SK-N-SH (cell line): ENCODE results near the gene PALLD. TPM values are rescaled to one million over a fixed set of nuclear protein-coding genes. Genes with fewer than 3 reads are reported as not detected.

ENCODE experiments used
- CTCF ChIA-PET: fragments of 300-600, 350-600 bp; formaldehyde crosslinking; extraction: SDS; loops from one replicate; lab custom pipeline; 2021; lab: Yijun Ruan, JAX
- POLR2A ChIA-PET: fragments of 350-600 bp; sonication (Branson Sonifier 250); formaldehyde crosslinking; extraction: SDS; loops from one replicate; lab custom pipeline; 2020; ENCODE audit warnings: antibody characterized with exemption, inconsistent platforms; lab: Yijun Ruan, JAX
- DNase-seq: peaks from one replicate; pipeline ENCODE4 v3.0.0; 2012
- H2AFZ ChIP-seq: fragments of 200-600 bp; sonication (generic); 2 replicates; pipeline ENCODE4 v1.8.1; 2016; ENCODE audit warnings: antibody characterized with exemption, mild to moderate bottlenecking, low read depth
- H3F3A ChIP-seq: fragments of 200-600 bp; sonication (generic); replicated peaks from 2 replicates; pipeline ENCODE3; 2016; ENCODE audit warnings: antibody characterized with exemption, mild to moderate bottlenecking; ENCODE audit not compliant: insufficient read depth
- H3K27ac ChIP-seq, 2 experiments: fragments of 200-500 bp in 1 of 2; fragments of 200-600 bp in 1 of 2; sonication (Bioruptor generic) in 1 of 2; sonication (generic), shearing (Covaris generic) in 1 of 2; 2 replicates each; pipeline versions ENCODE4 v1.5.1 to v1.6.1; 2014 to 2016; ENCODE audit warnings: low read depth in 2 of 2, inconsistent platforms in 1 of 2, low read length in 1 of 2, mild to moderate bottlenecking in 1 of 2, mixed read lengths in 1 of 2
- H3K27me3 ChIP-seq: fragments of 200-600 bp; sonication (generic), shearing (Covaris generic); 2 replicates; pipeline ENCODE4 v1.6.1; 2016; ENCODE audit warnings: mixed run types; ENCODE audit not compliant: insufficient read depth
- H3K36me3 ChIP-seq, 2 experiments: fragments of 200-500 bp in 1 of 2; fragments of 200-600 bp in 1 of 2; sonication (Bioruptor generic) in 1 of 2; sonication (generic) in 1 of 2; replicated peaks in 1 of 2; 2 replicates each; pipeline versions ENCODE3 to v1.5.1; 2014 to 2016; ENCODE audit warnings: low read length in 1 of 2, mild to moderate bottlenecking in 1 of 2; ENCODE audit not compliant: insufficient read depth in 2 of 2, control insufficient read depth in 1 of 2
- H3K4me1 ChIP-seq, 2 experiments: fragments of 200-500 bp in 1 of 2; fragments of 200-600 bp in 1 of 2; sonication (Bioruptor generic) in 1 of 2; sonication (generic), shearing (Covaris generic) in 1 of 2; 2 replicates each; pipeline versions ENCODE4 v1.5.1 to v1.6.1; 2014 to 2016; ENCODE audit warnings: low read depth in 1 of 2, low read length in 1 of 2, mixed run types in 1 of 2; ENCODE audit not compliant: insufficient read depth in 2 of 2, control insufficient read depth in 1 of 2
- H3K4me2 ChIP-seq: fragments of 200-600 bp; sonication (generic), shearing (Covaris generic); 2 replicates; pipeline ENCODE4 v1.6.1; 2017; ENCODE audit warnings: mixed run types
- H3K4me3 ChIP-seq, 2 experiments: fragments of 200-500 bp in 1 of 2; fragments of 200-600 bp in 1 of 2; sonication (Bioruptor generic) in 1 of 2; sonication (generic), shearing (Covaris generic) in 1 of 2; 2 replicates each; pipeline versions ENCODE4 v1.5.1 to v1.8.1; 2014 to 2016; ENCODE audit warnings: low read depth in 2 of 2, inconsistent platforms in 1 of 2, low read length in 1 of 2, mild to moderate bottlenecking in 1 of 2, mixed read lengths in 1 of 2, moderate library complexity in 1 of 2
- H3K79me2 ChIP-seq: fragments of 200-600 bp; sonication (generic); 2 replicates; pipeline ENCODE4 v1.8.1; 2017; ENCODE audit warnings: mild to moderate bottlenecking; ENCODE audit not compliant: insufficient read depth
- H3K9ac ChIP-seq: fragments of 200-600 bp; sonication (generic); 2 replicates; pipeline ENCODE4 v1.6.1; 2017; ENCODE audit warnings: mixed run types
- H3K9me2 ChIP-seq: fragments of 200-600 bp; sonication (generic); 2 replicates; pipeline ENCODE4 v1.6.1; 2017; ENCODE audit warnings: mixed run types
- H3K9me3 ChIP-seq: fragments of 200-600 bp; sonication (generic); 2 replicates; pipeline ENCODE4 v1.6.1; 2017; ENCODE audit warnings: mixed run types, mild to moderate bottlenecking, moderate library complexity
- H4K20me1 ChIP-seq: fragments of 200-600 bp; sonication (generic); 2 replicates; pipeline ENCODE4 v1.6.1; 2017; ENCODE audit warnings: mild to moderate bottlenecking, mixed run types; ENCODE audit not compliant: insufficient read depth
- CTCF ChIP-seq: fragments of 200-600 bp; sonication (generic); IDR thresholded peaks from 2 replicates; pipeline ENCODE4 v1.6.1; 2017; ENCODE audit warnings: antibody characterized with exemption, mild to moderate bottlenecking, moderate library complexity
- ELF1 ChIP-seq: IDR thresholded peaks from 2 replicates; pipeline ENCODE4 v1.4.0; 2012
- EP300 ChIP-seq, 2 experiments: IDR thresholded peaks; 2 replicates each; pipeline versions ENCODE4 v1.4.0 to v1.6.1; 2012; ENCODE audit warnings: borderline replicate concordance in 1 of 2, low read depth in 1 of 2, low read length in 1 of 2
- FOXJ3 ChIP-seq: sonication (generic); formaldehyde crosslinking; IDR thresholded peaks from 2 replicates; pipeline ENCODE4 v1.5.1; 2020; ENCODE audit warnings: mild to moderate bottlenecking, missing genetic modification reagents
- FOXM1 ChIP-seq: IDR thresholded peaks from 2 replicates; pipeline ENCODE4 v1.4.0; 2012; ENCODE audit warnings: low read depth, mild to moderate bottlenecking
- GATA2 ChIP-seq: sonication (generic); formaldehyde crosslinking; IDR thresholded peaks from 2 replicates; pipeline ENCODE4 v1.5.0; 2020; ENCODE audit warnings: mild to moderate bottlenecking, missing genetic modification reagents
- IRF3 ChIP-seq: fragments of 150-350 bp; IDR thresholded peaks from 2 replicates; pipeline ENCODE4 v1.6.1; 2016; ENCODE audit warnings: mild to moderate bottlenecking, low read depth, low read length
- JUND ChIP-seq: IDR thresholded peaks from 2 replicates; pipeline ENCODE4 v1.4.0; 2012
- MAX ChIP-seq: IDR thresholded peaks from 2 replicates; pipeline ENCODE4 v1.4.0; 2012; ENCODE audit warnings: low read depth
- MXI1 ChIP-seq: IDR thresholded peaks from 2 replicates; pipeline ENCODE4 v1.6.1; 2012; ENCODE audit warnings: mild to moderate bottlenecking, low read depth, low read length, improper control_type of control experiment
- NFIC ChIP-seq: IDR thresholded peaks from 2 replicates; pipeline ENCODE4 v1.4.0; 2012; ENCODE audit warnings: borderline replicate concordance
- NRF1 ChIP-seq: IDR thresholded peaks from 2 replicates; pipeline ENCODE4 v1.6.1; 2012; ENCODE audit warnings: low read depth, mild to moderate bottlenecking, low read length
- PBX3 ChIP-seq: IDR thresholded peaks from 2 replicates; pipeline ENCODE4; 2012
- RCOR1 ChIP-seq: fragments of 150-350 bp; IDR thresholded peaks from 2 replicates; pipeline ENCODE4 v1.6.1; 2017; ENCODE audit warnings: antibody characterized with exemption, low read length
- RXRA ChIP-seq: IDR thresholded peaks from 2 replicates; pipeline ENCODE4 v1.4.0; 2012; ENCODE audit warnings: low read depth, mild to moderate bottlenecking, borderline replicate concordance
- TAF1 ChIP-seq: IDR thresholded peaks from 2 replicates; pipeline ENCODE4 v1.6.1; 2012; ENCODE audit warnings: low read depth, mild to moderate bottlenecking, low read length, moderate library complexity, borderline replicate concordance
- TCF12 ChIP-seq: IDR thresholded peaks from 2 replicates; pipeline ENCODE4 v1.4.0; 2012
- TEAD4 ChIP-seq: IDR thresholded peaks from 2 replicates; pipeline ENCODE4 v1.4.0; 2012; ENCODE audit warnings: mild to moderate bottlenecking, borderline replicate concordance; ENCODE audit not compliant: insufficient read depth
- USF1 ChIP-seq: IDR thresholded peaks from 2 replicates; pipeline ENCODE4 v1.4.0; 2012; ENCODE audit warnings: low read depth, borderline replicate concordance
- YY1 ChIP-seq: IDR thresholded peaks from 2 replicates; pipeline ENCODE4 v1.4.0; 2012; ENCODE audit warnings: low read depth, mild to moderate bottlenecking
- WGBS: methylation state at CpG from one replicate; pipeline ENCODE4 v1.1.6; 2017; ENCODE audit warnings: low lambda C conversion rate; 5-methylcytosine and 5-hydroxymethylcytosine counted together
- polyA plus RNA-seq, 3 experiments: library from polyadenylated mRNA; depleted of rRNA; stranded (reverse); fragments of >200 nt; gene quantifications; 2 replicates each; pipeline ENCODE4 v1.2.3, GENCODE V29; 2012

PALLD gene
- polyA plus RNA-seq, 1 of the 3 experiments (the other 2 are of a cell fraction): 33.0 TPM

- no peak for DNase-seq
- TF ChIP-seq RXRA: no peak
- TF ChIP-seq EP300 (IDR thresholded peaks at IDR 0.05; ENCODE audit: borderline replicate concordance in 1 of 2, low read depth in 1 of 2, low read length in 1 of 2): 0 out of 4 replicates have a peak, but pooled peaks of 1 of the 2 experiments have one; percentile 18
- no peak for TF ChIP-seq USF1
- TF ChIP-seq NFIC: peak; percentile 30; the same call in 1 of the 2 replicates
- TF ChIP-seq TEAD4: no peak
- TF ChIP-seq PBX3: 0 out of 2 replicates have a peak, but pooled peaks have one; percentile 16
- no peak for TF ChIP-seq TAF1
- no peak for TF ChIP-seq NRF1
- peak; percentile 71 for TF ChIP-seq TCF12
- Histone ChIP-seq H3K79me2 (peaks cover 44% of the 10 kb centered on the region), H3K4me3 (no peak overlapping the region), H4K20me1 (no peaks in the 10 kb centered on the region), H3K9ac (no peak overlapping the region), H3K4me2 (peak overlapping the region; percentile 90; the same call in 1 of the 2 replicates), H3K9me3 (no peaks in the 10 kb centered on the region), H3K9me2 (no peaks in the 10 kb centered on the region), H2AFZ (no peak overlapping the region), H3K4me1 (peaks cover 27 to 47% of the 10 kb centered on the region in 2 experiments), H3F3A (peaks cover 57% of the 10 kb centered on the region), H3K27ac (peak overlapping the region in 1 of 2 experiments; percentile 93; a peak in 2 of 4 replicates), H3K36me3 (no peaks in the 10 kb centered on the region), H3K27me3 (no peaks in the 10 kb centered on the region)
- ChIA-PET CTCF (interaction anchor here (2.0 kb wide), 1 partner anchor 13 kb away, joined by 4 read pairs; no protein-coding TSS in a partner anchor), POLR2A (interaction anchor here (0.6 kb wide), 1 partner anchor 271 kb away, joined by 4 read pairs; no protein-coding TSS in a partner anchor)
- WGBS: 94% methylated on average over 5 of the region's 5 CpGs
Observed at GRCh38 chr4:168637872-168638756, 141.3 kb downstream of the PALLD start.

GRCh38 chr4:168639914-168640313 is 143.1 kb downstream of the PALLD start:
- no peaks in the 10 kb centered on the region for H3K27me3 ChIP-seq
- peaks cover 43% of the 10 kb centered on the region; the same call in 1 of the 2 replicates for H3K79me2 ChIP-seq
- H4K20me1 ChIP-seq: no peaks in the 10 kb centered on the region
- no peaks in the 10 kb centered on the region for H3K9me2 ChIP-seq
- no peak for TF ChIP-seq TEAD4
- TF ChIP-seq MXI1: no peak
- TF ChIP-seq GATA2 (CRISPR knock-in tag): no peak
- no peak for TF ChIP-seq CTCF
- no peak for TF ChIP-seq FOXM1
- TF ChIP-seq YY1: no peak
- no peak for TF ChIP-seq RCOR1
- no peak for TF ChIP-seq NRF1
- no peak for TF ChIP-seq RXRA
- no peak for TF ChIP-seq NFIC
- TF ChIP-seq TCF12: no peak
- TF ChIP-seq ELF1: no peak
- no peak for TF ChIP-seq EP300 (IDR thresholded peaks at IDR 0.05; ENCODE audit: borderline replicate concordance in 1 of 2, low read depth in 1 of 2, low read length in 1 of 2)
- TF ChIP-seq FOXJ3: no peak
- TF ChIP-seq MAX: no peak
- no peak for TF ChIP-seq IRF3
- no peak for TF ChIP-seq JUND
- H3K27ac ChIP-seq: no peak overlapping the region
- DNase-seq: no peak
- H3K9me3 ChIP-seq: no peaks in the 10 kb centered on the region
- H3K9ac ChIP-seq: no peak overlapping the region
- no peaks in the 10 kb centered on the region for H3K36me3 ChIP-seq
- no peak overlapping the region for H3K4me2 ChIP-seq
- CTCF ChIA-PET: interaction anchor here (1.4 to 2.0 kb wide), 2 partner anchors 8 to 11 kb away, joined by 3 to 4 read pairs; no protein-coding TSS in a partner anchor
- H3K4me3 ChIP-seq: no peak overlapping the region
- POLR2A ChIA-PET: no interaction called here
- H2AFZ ChIP-seq: no peak overlapping the region
- 100% methylated on average over 8 of the region's 8 CpGs for WGBS
- peaks cover 29 to 42% of the 10 kb centered on the region in 2 experiments for H3K4me1 ChIP-seq
- peaks cover 50% of the 10 kb centered on the region for H3F3A ChIP-seq
